CD4-positive, alpha-beta T cell treated with Interleukin-1 beta for 1 hour (primary cell): ENCODE measurements around the gene NBEA.
A peak's percentile ranks its signal among the peaks of the same experiment; 100 is the strongest.

Experiments
- DNase-seq, 2 donors: peaks; one replicate each; pipeline ENCODE4 v3.0.0-alpha.2; 2020 to 2022

The NBEA gene

GRCh38 chr13:35448465-35448864 lies 506.4 kb downstream of the NBEA start:
- DNase-seq = no peak

- DNase-seq = no peak
These were observed 507.8 kb downstream of the NBEA start for GRCh38 chr13:35449821-35450220.

- DNase-seq = no peak
These were observed 513.0 kb downstream of the NBEA start for GRCh38 chr13:35455022-35455421.

- no peak for DNase-seq
These were observed 515.2 kb downstream of the NBEA start for GRCh38 chr13:35457258-35457657.

- no peak for DNase-seq
These were observed 518.0 kb downstream of the NBEA start for GRCh38 chr13:35460061-35460460.

GRCh38 chr13:35465371-35465770 lies 523.3 kb downstream of the NBEA start:
- no peak for DNase-seq

GRCh38 chr13:35468195-35468594 lies 526.1 kb downstream of the NBEA start:
- DNase-seq = no peak

- DNase-seq = no peak
These were observed 527.9 kb downstream of the NBEA start for GRCh38 chr13:35469806-35470525.

- no peak for DNase-seq
These were observed 528.9 kb downstream of the NBEA start for GRCh38 chr13:35470671-35471661.

- no peak for DNase-seq
These were observed 529.7 kb downstream of the NBEA start for GRCh38 chr13:35471706-35472322.

- DNase-seq = no peak
These were observed 530.3 kb downstream of the NBEA start for GRCh38 chr13:35472323-35472881.

- no peak for DNase-seq
These were observed 531.2 kb downstream of the NBEA start for GRCh38 chr13:35473206-35473775.

- no peak for DNase-seq
These were observed 531.7 kb downstream of the NBEA start for GRCh38 chr13:35473802-35474201.

- DNase-seq = no peak
These were observed 532.6 kb downstream of the NBEA start for GRCh38 chr13:35474496-35475211.

- peak in 1 of 2 donors; percentile 0 for DNase-seq
These were observed 533.3 kb downstream of the NBEA start for GRCh38 chr13:35475212-35475959.

- peak in 1 of 2 donors; percentile 3 for DNase-seq
These were observed 534.2 kb downstream of the NBEA start, which contains the start of gene MAB21L1 for GRCh38 chr13:35475960-35476943. Gene MAB21L1 (minus strand): TSS chr13:35476689. CDS start chr13:35476138, 551 bp downstream.

- DNase-seq = no peak
These were observed 535.4 kb downstream of the NBEA start for GRCh38 chr13:35477386-35477946.

GRCh38 chr13:35478271-35479037 lies 536.4 kb downstream of the NBEA start:
- no peak for DNase-seq

GRCh38 chr13:35479038-35479492 lies 537.0 kb downstream of the NBEA start:
- no peak for DNase-seq
